ENCODE measurements around the gene ATAD3B. TPM values are rescaled to one million over a fixed set of nuclear protein-coding genes. Genes with fewer than 3 reads are reported as not detected.
"Not testable (repeated sequence)": the region's sequence is repeated elsewhere in the genome, so short reads cannot be mapped to it uniquely, and the experiment has no call there.

The ATAD3B gene
- total RNA-seq, 4 donors from 2014 or later, result 3.5 to 7.1 (median 5.9) TPM

DNA sequence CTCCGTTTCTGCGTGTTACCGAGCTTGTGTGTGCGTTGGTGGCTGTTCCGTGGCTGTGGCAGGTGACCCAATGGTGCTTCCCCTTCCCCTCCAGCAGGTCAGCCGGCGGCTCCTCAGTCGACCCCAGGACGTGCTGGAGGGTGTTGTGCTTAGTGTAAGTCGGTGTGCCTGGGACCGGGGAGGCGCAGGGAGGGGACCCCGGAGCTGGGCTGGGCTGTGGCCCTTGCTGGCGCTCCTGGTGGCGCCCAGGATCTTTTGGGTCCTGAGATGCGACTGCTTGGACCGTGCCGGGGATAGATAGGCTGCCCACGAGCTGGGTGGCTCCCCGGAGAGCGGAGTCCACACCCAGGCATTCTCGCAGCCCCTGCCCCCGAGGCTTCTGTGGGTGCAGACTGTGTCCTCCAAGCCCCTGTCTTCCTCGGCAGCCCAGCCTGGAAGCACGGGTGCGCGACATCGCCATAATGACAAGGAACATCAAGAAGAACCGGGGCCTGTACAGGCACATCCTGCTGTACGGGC, 16.1 kb upstream of the ATAD3B start:
- Histone ChIP-seq H3K4me1 (no peaks in the 10 kb centered on the region), H3K4me3 (no peak overlapping the region), H3K9me3 (no peaks in the 10 kb centered on the region), H3K36me3 (no peaks in the 10 kb centered on the region), H3K27ac (no peak overlapping the region), H3K27me3 (no peaks in the 10 kb centered on the region)
- DNase-seq (no peak), ATAC-seq (no peak)
- TF ChIP-seq, protein P1, sequence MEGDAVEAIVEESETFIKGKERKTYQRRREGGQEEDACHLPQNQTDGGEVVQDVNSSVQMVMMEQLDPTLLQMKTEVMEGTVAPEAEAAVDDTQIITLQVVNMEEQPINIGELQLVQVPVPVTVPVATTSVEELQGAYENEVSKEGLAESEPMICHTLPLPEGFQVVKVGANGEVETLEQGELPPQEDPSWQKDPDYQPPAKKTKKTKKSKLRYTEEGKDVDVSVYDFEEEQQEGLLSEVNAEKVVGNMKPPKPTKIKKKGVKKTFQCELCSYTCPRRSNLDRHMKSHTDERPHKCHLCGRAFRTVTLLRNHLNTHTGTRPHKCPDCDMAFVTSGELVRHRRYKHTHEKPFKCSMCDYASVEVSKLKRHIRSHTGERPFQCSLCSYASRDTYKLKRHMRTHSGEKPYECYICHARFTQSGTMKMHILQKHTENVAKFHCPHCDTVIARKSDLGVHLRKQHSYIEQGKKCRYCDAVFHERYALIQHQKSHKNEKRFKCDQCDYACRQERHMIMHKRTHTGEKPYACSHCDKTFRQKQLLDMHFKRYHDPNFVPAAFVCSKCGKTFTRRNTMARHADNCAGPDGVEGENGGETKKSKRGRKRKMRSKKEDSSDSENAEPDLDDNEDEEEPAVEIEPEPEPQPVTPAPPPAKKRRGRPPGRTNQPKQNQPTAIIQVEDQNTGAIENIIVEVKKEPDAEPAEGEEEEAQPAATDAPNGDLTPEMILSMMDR (IDR thresholded peaks at IDR 0.05 in 4 of 5, conservative IDR thresholded peaks at IDR 0.05 in 1 of 5), result no peak
- no peak for TF ChIP-seq POLR2A (IDR thresholded peaks at IDR 0.05)
- intact Hi-C loops (cut with DNase I; ENCODE audit: low total_unique reads), result no loop called here
- in situ Hi-C loops (cut with MboI; ENCODE audit: low sequenced_read_pairs in 4 of 4), result no loop called here

DNA sequence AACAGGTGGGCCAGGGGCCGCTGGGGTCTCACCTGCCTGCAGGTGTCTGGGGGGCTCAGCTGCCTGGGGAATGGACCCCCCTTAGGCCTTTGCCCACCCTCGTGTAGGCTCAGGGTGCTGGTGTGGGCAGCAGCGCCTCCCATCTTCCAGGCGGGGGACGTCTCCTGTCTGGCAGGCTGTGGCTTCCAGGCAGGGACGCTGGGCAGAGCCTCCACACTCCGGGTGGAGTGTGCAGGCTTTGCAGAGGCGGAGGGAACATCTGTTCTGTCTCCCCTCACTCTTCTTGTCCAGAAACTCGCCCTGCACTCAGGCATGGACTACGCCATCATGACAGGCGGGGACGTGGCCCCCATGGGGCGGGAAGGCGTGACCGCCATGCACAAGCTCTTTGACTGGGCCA, 15.6 kb upstream of the ATAD3B start:
- DNase-seq; H3K4me1 ChIP-seq; H3K36me3 ChIP-seq; H3K27me3 ChIP-seq; H3K27ac ChIP-seq; ATAC-seq; intact Hi-C loops (cut with DNase I; ENCODE audit: low total_unique reads); in situ Hi-C loops (cut with MboI; ENCODE audit: low sequenced_read_pairs in 4 of 4); H3K4me3 ChIP-seq; H3K9me3 ChIP-seq: not testable (repeated sequence)

DNA sequence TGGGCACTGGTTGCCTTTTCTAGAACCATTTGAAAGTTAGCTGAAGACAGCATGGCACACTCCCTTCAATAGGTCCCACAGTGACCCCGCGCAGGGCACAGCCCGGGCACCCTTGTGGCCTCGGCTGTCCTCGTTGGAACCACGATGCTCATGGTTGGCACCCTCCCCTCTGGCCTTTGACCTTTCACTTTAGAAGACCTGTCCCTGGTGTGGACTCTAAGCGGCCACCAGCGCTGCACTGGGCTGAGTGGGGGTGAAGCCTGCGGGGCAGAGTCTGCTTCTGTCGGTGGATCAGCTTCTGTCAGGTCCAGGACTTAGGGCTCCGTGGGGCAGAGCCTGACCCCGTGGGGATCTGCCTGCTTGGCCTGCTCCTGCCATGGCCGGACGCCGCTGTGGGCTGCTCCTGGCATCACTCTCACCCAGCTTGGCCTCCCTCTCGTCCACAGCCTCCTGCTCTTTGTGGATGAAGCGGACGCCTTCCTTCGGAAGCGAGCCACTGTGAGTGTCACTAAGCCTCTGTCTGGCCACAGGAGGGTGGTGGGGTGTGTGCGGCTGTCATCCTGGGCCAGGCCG, 14.8 kb upstream of the ATAD3B start:
- DNase-seq; H3K4me3 ChIP-seq; H3K27ac ChIP-seq; H3K9me3 ChIP-seq; in situ Hi-C loops (cut with MboI; ENCODE audit: low sequenced_read_pairs in 4 of 4); ATAC-seq; H3K4me1 ChIP-seq; intact Hi-C loops (cut with DNase I; ENCODE audit: low total_unique reads); H3K36me3 ChIP-seq; H3K27me3 ChIP-seq: not testable (repeated sequence)

DNA sequence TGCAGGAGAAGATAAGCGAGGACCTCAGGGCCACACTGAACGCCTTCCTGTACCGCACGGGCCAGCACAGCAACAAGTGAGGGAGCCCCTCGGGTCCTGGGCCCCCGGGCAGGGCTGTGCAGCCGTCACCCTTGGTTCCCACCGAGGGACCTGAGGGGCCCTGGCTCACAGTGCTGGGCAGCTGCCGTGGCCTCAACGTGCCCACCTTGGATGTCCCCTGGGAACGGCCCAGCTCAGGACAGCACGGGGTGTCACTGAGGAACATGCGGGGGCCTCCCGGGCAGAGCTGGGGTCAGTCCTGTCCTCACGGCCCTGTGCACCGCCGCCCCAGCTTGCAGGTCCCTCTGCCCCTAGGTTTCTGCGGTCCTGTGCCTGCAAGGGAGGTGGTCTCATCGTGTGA, 12.4 kb upstream of the ATAD3B start:
- H3K27me3 ChIP-seq; H3K4me3 ChIP-seq; in situ Hi-C loops (cut with MboI; ENCODE audit: low sequenced_read_pairs in 4 of 4); H3K9me3 ChIP-seq; H3K4me1 ChIP-seq; H3K27ac ChIP-seq; intact Hi-C loops (cut with DNase I; ENCODE audit: low total_unique reads); H3K36me3 ChIP-seq; DNase-seq; ATAC-seq: not testable (repeated sequence)

DNA sequence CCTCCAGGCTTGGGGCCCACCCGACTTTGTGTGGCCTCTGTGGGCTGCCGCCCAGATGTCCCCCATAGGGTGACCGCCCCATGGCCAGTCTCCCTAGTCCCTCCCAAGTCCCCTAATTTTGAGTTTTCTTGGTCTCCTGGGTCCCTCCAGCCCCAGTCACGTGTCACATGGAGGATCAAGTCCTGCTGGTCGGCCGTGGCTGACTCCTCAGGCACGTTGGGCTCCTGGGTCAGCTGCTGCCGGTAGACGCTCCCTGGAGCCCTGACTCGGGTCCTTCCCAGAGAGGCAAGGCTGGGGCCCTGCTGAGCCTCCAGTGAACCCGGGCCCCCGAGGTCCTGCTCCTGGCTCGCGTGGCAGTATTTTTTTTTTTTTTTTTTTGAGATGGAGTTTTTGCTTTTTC, 11.9 kb upstream of the ATAD3B start:
- H3K36me3 ChIP-seq; intact Hi-C loops (cut with DNase I; ENCODE audit: low total_unique reads); H3K4me1 ChIP-seq; H3K9me3 ChIP-seq; ATAC-seq; DNase-seq; in situ Hi-C loops (cut with MboI; ENCODE audit: low sequenced_read_pairs in 4 of 4); H3K27ac ChIP-seq; H3K27me3 ChIP-seq; H3K4me3 ChIP-seq: not testable (repeated sequence)

DNA sequence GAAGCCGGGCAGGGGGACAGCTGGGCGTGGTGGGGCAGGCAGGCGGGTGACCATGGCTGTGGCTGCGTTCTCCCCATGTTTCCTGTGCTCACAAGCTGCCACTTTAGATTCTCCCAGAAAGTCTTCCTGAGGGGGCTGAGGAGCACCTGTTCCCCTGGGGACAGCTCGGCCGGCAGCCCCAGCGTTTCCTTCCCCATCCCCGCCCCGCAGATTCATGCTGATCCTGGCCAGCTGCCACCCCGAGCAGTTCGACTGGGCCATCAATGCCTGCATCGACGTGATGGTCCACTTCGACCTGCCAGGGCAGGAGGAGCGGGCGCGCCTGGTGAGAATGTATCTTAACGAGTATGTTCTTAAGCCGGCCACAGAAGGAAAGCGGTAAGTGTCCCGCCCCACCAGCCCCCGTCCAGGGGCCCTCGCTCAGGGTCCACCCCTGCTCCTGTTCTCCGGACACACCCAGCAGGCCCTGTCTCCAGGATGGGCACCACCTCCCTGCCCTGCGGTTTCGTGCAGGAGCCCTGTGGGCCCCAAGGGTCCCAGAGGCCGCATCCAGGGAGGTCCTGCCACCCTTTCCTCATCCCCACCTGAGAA, 10.9 kb upstream of the ATAD3B start:
- no peaks in the 10 kb centered on the region for H3K36me3 ChIP-seq
- no peak for DNase-seq
- intact Hi-C loops (cut with DNase I; ENCODE audit: low total_unique reads) (no loop called here), in situ Hi-C loops (cut with MboI; ENCODE audit: low sequenced_read_pairs in 4 of 4) (no loop called here)
- ATAC-seq, result no peak
- no peak for TF ChIP-seq POLR2A (IDR thresholded peaks at IDR 0.05)
- TF ChIP-seq, protein P1 (IDR thresholded peaks at IDR 0.05 in 4 of 5, conservative IDR thresholded peaks at IDR 0.05 in 1 of 5), result no peak
- H3K9me3 ChIP-seq, result no peaks in the 10 kb centered on the region
- no peak overlapping the region for H3K27ac ChIP-seq
- H3K4me1 ChIP-seq, result no peaks in the 10 kb centered on the region
- H3K27me3 ChIP-seq, result no peaks in the 10 kb centered on the region
- H3K4me3 ChIP-seq, result no peak overlapping the region
